ENCODE results near the gene MVB12B. TPM values are rescaled to one million over a fixed set of nuclear protein-coding genes. Genes with fewer than 3 reads are reported as not detected.

MVB12B gene
- total RNA-seq, 1 experiment from 2014 or later, result 5.8 TPM

GRCh38 chr9:126450668-126451205 lies 124.1 kb downstream of the MVB12B start:
- Histone ChIP-seq H3K9me3 (ENCODE audit: control insufficient read depth, low read depth, low read length) (no peaks in the 10 kb centered on the region), H3K18ac (ENCODE audit: insufficient read length, low read depth, low read length) (no peak overlapping the region), H2BK15ac (ENCODE audit: low read depth, low read length) (no peak overlapping the region), H2BK5ac (ENCODE audit: insufficient read length, low read length) (no peak overlapping the region), H3K4ac (ENCODE audit: low read depth, low read length) (no peak overlapping the region), H2AFZ (ENCODE audit: low read length) (no peak overlapping the region), H3T11ph (ENCODE audit: low read length) (no peak overlapping the region), H2BK12ac (ENCODE audit: insufficient read length, low read depth, low read length) (no peak overlapping the region), H3K27ac (ENCODE audit: insufficient read length, low read depth, low read length) (no peak overlapping the region), H3K27me3 (ENCODE audit: insufficient read depth, low read length) (no peaks in the 10 kb centered on the region), H3K79me2 (ENCODE audit: insufficient read depth, low read length) (no peaks in the 10 kb centered on the region), H3K23me2 (ENCODE audit: insufficient read length, low read depth, low read length, poor library complexity, severe bottlenecking) (no peaks in the 10 kb centered on the region), H3K79me1 (ENCODE audit: insufficient read depth, low read depth, low read length, poor library complexity, severe bottlenecking) (no peaks in the 10 kb centered on the region), H4K91ac (ENCODE audit: insufficient read length, low read depth, low read length) (no peak overlapping the region), H3K56ac (ENCODE audit: insufficient read length, low read depth, low read length) (no peak overlapping the region), H2AK5ac (ENCODE audit: insufficient read length, low read length) (no peak overlapping the region), H2BK120ac (ENCODE audit: low read depth, low read length, poor library complexity, severe bottlenecking) (no peak overlapping the region), H3K4me1 (ENCODE audit: insufficient read depth, low read length) (no peaks in the 10 kb centered on the region; the same call in 1 of the 2 replicates), H3K4me2 (ENCODE audit: insufficient read depth, insufficient read length, low read length) (no peak overlapping the region), H4K8ac (replicated peaks; ENCODE audit: insufficient read length, low read depth, low read length) (no peak overlapping the region), H4K5ac (ENCODE audit: insufficient read length, low read depth, low read length) (no peak overlapping the region), H4K20me1 (ENCODE audit: control insufficient read depth, insufficient read depth, insufficient read length) (no peaks in the 10 kb centered on the region), H2BK20ac (ENCODE audit: low read depth, low read length, poor library complexity, severe bottlenecking) (no peak overlapping the region), H3K9ac (ENCODE audit: extremely low read depth, insufficient read length, low read length) (no peak overlapping the region), H3K23ac (ENCODE audit: insufficient read length, low read depth, low read length) (no peak overlapping the region), H3K14ac (ENCODE audit: insufficient read depth, low read length) (no peak overlapping the region)
- peaks cover 26 to 36% of the 10 kb centered on the region in 2 experiments for H3K4me1 Mint-ChIP-seq
- H3K4me3 Mint-ChIP-seq, result no peak overlapping the region
- no peaks in the 10 kb centered on the region for H3K27me3 Mint-ChIP-seq (ENCODE audit: low read depth)
- TF ChIP-seq, protein P1, sequence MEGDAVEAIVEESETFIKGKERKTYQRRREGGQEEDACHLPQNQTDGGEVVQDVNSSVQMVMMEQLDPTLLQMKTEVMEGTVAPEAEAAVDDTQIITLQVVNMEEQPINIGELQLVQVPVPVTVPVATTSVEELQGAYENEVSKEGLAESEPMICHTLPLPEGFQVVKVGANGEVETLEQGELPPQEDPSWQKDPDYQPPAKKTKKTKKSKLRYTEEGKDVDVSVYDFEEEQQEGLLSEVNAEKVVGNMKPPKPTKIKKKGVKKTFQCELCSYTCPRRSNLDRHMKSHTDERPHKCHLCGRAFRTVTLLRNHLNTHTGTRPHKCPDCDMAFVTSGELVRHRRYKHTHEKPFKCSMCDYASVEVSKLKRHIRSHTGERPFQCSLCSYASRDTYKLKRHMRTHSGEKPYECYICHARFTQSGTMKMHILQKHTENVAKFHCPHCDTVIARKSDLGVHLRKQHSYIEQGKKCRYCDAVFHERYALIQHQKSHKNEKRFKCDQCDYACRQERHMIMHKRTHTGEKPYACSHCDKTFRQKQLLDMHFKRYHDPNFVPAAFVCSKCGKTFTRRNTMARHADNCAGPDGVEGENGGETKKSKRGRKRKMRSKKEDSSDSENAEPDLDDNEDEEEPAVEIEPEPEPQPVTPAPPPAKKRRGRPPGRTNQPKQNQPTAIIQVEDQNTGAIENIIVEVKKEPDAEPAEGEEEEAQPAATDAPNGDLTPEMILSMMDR (conservative IDR thresholded peaks at IDR 0.05), result no peak
- WGBS (ENCODE audit: extremely low coverage, insufficient read length, low lambda C conversion rate), result no CpG with 5 or more reads among the region's 6 CpGs
- no peaks in the 10 kb centered on the region for H3K9me3 Mint-ChIP-seq
- no peak overlapping the region for H3K27ac Mint-ChIP-seq
- H3K36me3 Mint-ChIP-seq (ENCODE audit: insufficient read depth in 1 of 3, low read depth in 3 of 3), result no peaks in the 10 kb centered on the region
- peak; percentile 22 for DNase-seq
